ENCODE results near the gene R3HDM4. TPM values are rescaled to one million over a fixed set of nuclear protein-coding genes. Genes with fewer than 3 reads are reported as not detected.

Gene R3HDM4
- total and polyA plus RNA-seq, 9 of the 15 experiments (the other 6 are each of a cell fraction or from before 2014, with no cell fraction given) = 3.2 to 154 (median 59.0) TPM

GRCh38 chr19:944171-944567 is 31.1 kb upstream of the R3HDM4 start (continued):
- TF ChIP-seq RCOR1 (IDR thresholded peaks at IDR 0.05; ENCODE audit: borderline replicate concordance in 1 of 2, low read depth in 2 of 2, low read length in 2 of 2) (peak; percentile 76 to 83; a peak in 3 of 4 replicates), CHD1 (IDR thresholded peaks at IDR 0.05; ENCODE audit: low read length) (no peak), ZBTB33 (CRISPR knock-in tag; IDR thresholded peaks at IDR 0.05) (peak; percentile 94), CREB1 (IDR thresholded peaks at IDR 0.05) (peak; percentile 85), CREB1 (CRISPR knock-in tag; IDR thresholded peaks at IDR 0.05) (peak; percentile 92), PKNOX1 (IDR thresholded peaks at IDR 0.05) (peak; percentile 60; the same call in 1 of the 2 replicates), KLF16 (IDR thresholded peaks at IDR 0.05) (peak; percentile 84), CBX3 (IDR thresholded peaks at IDR 0.05; ENCODE audit: borderline replicate concordance in 1 of 2, low read length in 2 of 2) (peak in 1 of 2 experiments; percentile 75; a peak in 1 of 3 replicates), RNF2 (IDR thresholded peaks at IDR 0.05) (peak; percentile 94), MTA2 (IDR thresholded peaks at IDR 0.05; ENCODE audit: low read depth) (peak; percentile 89), MCM3 (IDR thresholded peaks at IDR 0.05) (no peak), ZNF57 (CRISPR knock-in tag; IDR thresholded peaks at IDR 0.05) (0 out of 2 replicates have a peak, but pooled peaks have one; percentile 32), NR2C1 (IDR thresholded peaks at IDR 0.05) (no peak), NR2C1 (tag; IDR thresholded peaks at IDR 0.05) (peak; percentile 39; the same call in 1 of the 2 replicates), KLF13 (tag; IDR thresholded peaks at IDR 0.05; ENCODE audit: borderline replicate concordance, low read depth) (peak; percentile 77; the same call in 1 of the 2 replicates), TRIM24 (IDR thresholded peaks at IDR 0.05) (peak; percentile 85 to 88), MXI1 (IDR thresholded peaks at IDR 0.05; ENCODE audit: low read depth, low read length) (peak; percentile 56; the same call in 1 of the 2 replicates)
- TF ChIP-seq, protein P1, sequence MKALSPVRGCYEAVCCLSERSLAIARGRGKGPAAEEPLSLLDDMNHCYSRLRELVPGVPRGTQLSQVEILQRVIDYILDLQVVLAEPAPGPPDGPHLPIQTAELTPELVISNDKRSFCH (CRISPR knock-in tag; IDR thresholded peaks at IDR 0.05) = no peak
- TF ChIP-seq, protein P1 (tag; IDR thresholded peaks at IDR 0.05) = peak; percentile 75; the same call in 1 of the 2 replicates
- TF ChIP-seq, protein P2, sequence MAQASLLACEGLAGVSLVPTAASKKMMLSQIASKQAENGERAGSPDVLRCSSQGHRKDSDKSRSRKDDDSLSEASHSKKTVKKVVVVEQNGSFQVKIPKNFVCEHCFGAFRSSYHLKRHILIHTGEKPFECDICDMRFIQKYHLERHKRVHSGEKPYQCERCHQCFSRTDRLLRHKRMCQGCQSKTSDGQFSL (CRISPR knock-in tag; IDR thresholded peaks at IDR 0.05) = peak; percentile 97
- TF ChIP-seq, protein P2 (tag; IDR thresholded peaks at IDR 0.05) = peak in 1 of 2 experiments; percentile 82; a peak in 2 of 4 replicates
- TF ChIP-seq, protein P3, sequence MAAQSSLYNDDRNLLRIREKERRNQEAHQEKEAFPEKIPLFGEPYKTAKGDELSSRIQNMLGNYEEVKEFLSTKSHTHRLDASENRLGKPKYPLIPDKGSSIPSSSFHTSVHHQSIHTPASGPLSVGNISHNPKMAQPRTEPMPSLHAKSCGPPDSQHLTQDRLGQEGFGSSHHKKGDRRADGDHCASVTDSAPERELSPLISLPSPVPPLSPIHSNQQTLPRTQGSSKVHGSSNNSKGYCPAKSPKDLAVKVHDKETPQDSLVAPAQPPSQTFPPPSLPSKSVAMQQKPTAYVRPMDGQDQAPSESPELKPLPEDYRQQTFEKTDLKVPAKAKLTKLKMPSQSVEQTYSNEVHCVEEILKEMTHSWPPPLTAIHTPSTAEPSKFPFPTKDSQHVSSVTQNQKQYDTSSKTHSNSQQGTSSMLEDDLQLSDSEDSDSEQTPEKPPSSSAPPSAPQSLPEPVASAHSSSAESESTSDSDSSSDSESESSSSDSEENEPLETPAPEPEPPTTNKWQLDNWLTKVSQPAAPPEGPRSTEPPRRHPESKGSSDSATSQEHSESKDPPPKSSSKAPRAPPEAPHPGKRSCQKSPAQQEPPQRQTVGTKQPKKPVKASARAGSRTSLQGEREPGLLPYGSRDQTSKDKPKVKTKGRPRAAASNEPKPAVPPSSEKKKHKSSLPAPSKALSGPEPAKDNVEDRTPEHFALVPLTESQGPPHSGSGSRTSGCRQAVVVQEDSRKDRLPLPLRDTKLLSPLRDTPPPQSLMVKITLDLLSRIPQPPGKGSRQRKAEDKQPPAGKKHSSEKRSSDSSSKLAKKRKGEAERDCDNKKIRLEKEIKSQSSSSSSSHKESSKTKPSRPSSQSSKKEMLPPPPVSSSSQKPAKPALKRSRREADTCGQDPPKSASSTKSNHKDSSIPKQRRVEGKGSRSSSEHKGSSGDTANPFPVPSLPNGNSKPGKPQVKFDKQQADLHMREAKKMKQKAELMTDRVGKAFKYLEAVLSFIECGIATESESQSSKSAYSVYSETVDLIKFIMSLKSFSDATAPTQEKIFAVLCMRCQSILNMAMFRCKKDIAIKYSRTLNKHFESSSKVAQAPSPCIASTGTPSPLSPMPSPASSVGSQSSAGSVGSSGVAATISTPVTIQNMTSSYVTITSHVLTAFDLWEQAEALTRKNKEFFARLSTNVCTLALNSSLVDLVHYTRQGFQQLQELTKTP (IDR thresholded peaks at IDR 0.05; ENCODE audit: low read depth in 1 of 2, partially characterized antibody in 2 of 2) = peak in 1 of 2 experiments; percentile 78

Data from K562 (cell line).